ENCODE data around the gene FBXL19.

Gene FBXL19

GRCh38 chr16:30974348-30974747, 51.0 kb downstream of the FBXL19 start:
- ChIA-PET POLR2A (interaction anchor here (0.7 kb wide), 2 partner anchors 24 to 221 kb away, joined by 3 read pairs; no protein-coding TSS in a partner anchor), CTCF (interaction anchor here (0.9 kb wide), 1 partner anchor 10 kb away, joined by 4 read pairs; the partner anchor contains the start of gene HSD3B7)
- Histone ChIP-seq H3K27ac (ENCODE audit: extremely low read depth, low read depth, low read length) (no peak overlapping the region), H3K4me3 (ENCODE audit: low read depth, low read length) (no peak overlapping the region), H3K4me1 (ENCODE audit: control insufficient read depth, insufficient read depth, low read length) (no peaks in the 10 kb centered on the region), H3K36me3 (ENCODE audit: control insufficient read depth in 2 of 2, insufficient read depth in 1 of 2, low read length in 2 of 2) (peaks cover 63 to 98% of the 10 kb centered on the region in 2 experiments), H3K9me3 (ENCODE audit: control insufficient read depth, insufficient read depth, low read depth, low read length) (no peaks in the 10 kb centered on the region)
- TF ChIP-seq ZNF747 (tag by site-specific recombination; IDR thresholded peaks at IDR 0.05) (no peak), YY1 (tag by site-specific recombination; IDR thresholded peaks at IDR 0.05) (no peak), SP2 (tag by site-specific recombination; IDR thresholded peaks at IDR 0.05) (no peak), SCRT2 (tag by site-specific recombination; IDR thresholded peaks at IDR 0.05) (peak; percentile 25; the same call in 1 of the 2 replicates), ZBTB8A (tag by site-specific recombination; IDR thresholded peaks at IDR 0.05) (no peak), ZNF19 (tag by site-specific recombination; IDR thresholded peaks at IDR 0.05; ENCODE audit: low read depth) (no peak), ZNF623 (tag by site-specific recombination; IDR thresholded peaks at IDR 0.05) (no peak), PRDM1 (tag by site-specific recombination; IDR thresholded peaks at IDR 0.05) (0 out of 2 replicates have a peak, but pooled peaks have one; percentile 14), ZFHX2 (tag by site-specific recombination; conservative IDR thresholded peaks at IDR 0.05) (no peak)

- Histone ChIP-seq H3K36me3 (ENCODE audit: control insufficient read depth in 2 of 2, insufficient read depth in 1 of 2, low read length in 2 of 2) (peaks cover 48 to 100% of the 10 kb centered on the region in 2 experiments), H3K4me1 (ENCODE audit: control insufficient read depth, insufficient read depth, low read length) (no peaks in the 10 kb centered on the region), H3K4me3 (ENCODE audit: low read depth, low read length) (no peak overlapping the region), H3K9me3 (ENCODE audit: control insufficient read depth, insufficient read depth, low read depth, low read length) (no peaks in the 10 kb centered on the region), H3K27ac (ENCODE audit: extremely low read depth, low read depth, low read length) (no peak overlapping the region)
- CTCF ChIA-PET: interaction anchor here (1.1 kb wide), 1 partner anchor 22 kb away, joined by 3 read pairs; no protein-coding TSS in a partner anchor
- TF ChIP-seq ZNF362 (tag by site-specific recombination; IDR thresholded peaks at IDR 0.05) (no peak), ZBTB17 (tag by site-specific recombination; IDR thresholded peaks at IDR 0.05) (0 out of 2 replicates have a peak, but pooled peaks have one; percentile 19)
- POLR2A ChIA-PET: interaction anchor here (0.6 kb wide), 1 partner anchor 40 kb away, joined by 3 read pairs; no protein-coding TSS in a partner anchor
Measured at GRCh38 chr16:30976486-30976885, 53.1 kb downstream of the FBXL19 start.

- ChIA-PET CTCF (interaction anchor here (0.6 to 1.5 kb wide), 6 partner anchors 21 to 1170 kb away, joined by 3 to 5 read pairs (median 3); no protein-coding TSS in a partner anchor), POLR2A (interaction anchor here (0.7 to 1.2 kb wide), 2 partner anchors 13 to 203 kb away, joined by 5 read pairs; partner anchors contain the start of gene FUS)
- H3K36me3 ChIP-seq (ENCODE audit: control insufficient read depth in 2 of 2, insufficient read depth in 1 of 2, low read length in 2 of 2): peaks cover 38 to 100% of the 10 kb centered on the region in 2 experiments; a peak in 2 of 3 replicates
- H3K4me3 ChIP-seq (ENCODE audit: low read depth, low read length): no peak overlapping the region
- H3K27ac ChIP-seq (ENCODE audit: extremely low read depth, low read depth, low read length): no peak overlapping the region
- H3K4me1 ChIP-seq (ENCODE audit: control insufficient read depth, insufficient read depth, low read length): no peaks in the 10 kb centered on the region
- H3K9me3 ChIP-seq (ENCODE audit: control insufficient read depth, insufficient read depth, low read depth, low read length): no peaks in the 10 kb centered on the region
- TF ChIP-seq ZNF311 (tag by site-specific recombination; IDR thresholded peaks at IDR 0.05; ENCODE audit: borderline replicate concordance): no peak
- peak; percentile 73 for TF ChIP-seq CTCF (tag by site-specific recombination; IDR thresholded peaks at IDR 0.05)
- no peak for TF ChIP-seq ZNF530 (tag by site-specific recombination; IDR thresholded peaks at IDR 0.05; ENCODE audit: low read depth)
- TF ChIP-seq ZIC2 (tag by site-specific recombination; IDR thresholded peaks at IDR 0.05): 0 out of 2 replicates have a peak, but pooled peaks have one; percentile 11
- TF ChIP-seq EGR2 (tag by site-specific recombination; IDR thresholded peaks at IDR 0.05; ENCODE audit: low read depth): 0 out of 2 replicates have a peak, but pooled peaks have one; percentile 23
- peak; percentile 34 for TF ChIP-seq ZNF654 (tag by site-specific recombination; IDR thresholded peaks at IDR 0.05; ENCODE audit: low read depth)
Measured at GRCh38 chr16:30977502-30977901, 54.1 kb downstream of the FBXL19 start.
